ENCODE results near the gene SH3GL3. TPM values are rescaled to one million over a fixed set of nuclear protein-coding genes. Genes with fewer than 3 reads are reported as not detected.

Gene SH3GL3
- total and polyA plus RNA-seq, 2 of the 13 experiments (the other 11 are each of a cell fraction or from before 2014, with no cell fraction given), result not detected

- no peak for TF ChIP-seq ZNF674 (CRISPR knock-in tag; IDR thresholded peaks at IDR 0.05; ENCODE audit: low read depth)
Observed at GRCh38 chr15:83489690-83490089, 42.5 kb downstream of the SH3GL3 start (continued).

GRCh38 chr15:83491486-83491885 lies 44.3 kb downstream of the SH3GL3 start:
- Histone ChIP-seq H3K27me3 (ENCODE audit: control insufficient read depth in 1 of 2, insufficient read depth in 2 of 2, low read length in 2 of 2) (no peaks in the 10 kb centered on the region; a peak in 1 of 5 replicates), H3K9ac (ENCODE audit: insufficient read depth, low read depth, low read length) (no peak overlapping the region), H2AFZ (ENCODE audit: low read length) (no peak overlapping the region), H3K4me3 (replicated peaks in 1 of 3; ENCODE audit: insufficient read depth in 1 of 3, low read depth in 2 of 3, low read length in 3 of 3) (no peak overlapping the region), H4K20me1 (ENCODE audit: insufficient read depth, low read length) (no peaks in the 10 kb centered on the region), H3K79me2 (ENCODE audit: insufficient read depth, low read length) (no peaks in the 10 kb centered on the region), H3K27ac (ENCODE audit: extremely low read length, insufficient read depth, low read length) (no peak overlapping the region), H3K36me3 (replicated peaks in 1 of 2; ENCODE audit: control insufficient read depth in 1 of 2, insufficient read depth in 2 of 2, low read length in 2 of 2) (no peaks in the 10 kb centered on the region), H3K9me3 (ENCODE audit: low read length) (no peaks in the 10 kb centered on the region), H3K4me2 (ENCODE audit: low read depth, low read length) (no peak overlapping the region), H3K4me1 (ENCODE audit: insufficient read depth, low read length) (no peaks in the 10 kb centered on the region)
- CTCF ChIA-PET (ENCODE audit: low intra/inter-chr PET ratio, low total read pairs), result no interaction called here
- intact Hi-C loops (cut with micrococcal nuclease; ENCODE audit: unreplicated experiment), result no loop called here
- ATAC-seq (no peak), DNase-seq (ENCODE audit: low spot score) (no peak), FAIRE-seq (no peak)
- WGBS (ENCODE audit: low lambda C conversion rate), result 0% methylated on average over 3 of the region's 5 CpGs
- POLR2A ChIA-PET, result no interaction called here
- no peak for TF ChIP-seq PAF1 (CRISPR knock-in tag; IDR thresholded peaks at IDR 0.05)
- no peak for TF ChIP-seq KDM4B (CRISPR knock-in tag; IDR thresholded peaks at IDR 0.05)
- no peak for TF ChIP-seq ZBTB34 (CRISPR knock-in tag; IDR thresholded peaks at IDR 0.05)
- TF ChIP-seq ZNF230 (CRISPR knock-in tag; IDR thresholded peaks at IDR 0.05), result no peak
- TF ChIP-seq SKI (IDR thresholded peaks at IDR 0.05; ENCODE audit: partially characterized antibody), result no peak
- no peak for TF ChIP-seq MIER3 (CRISPR knock-in tag; IDR thresholded peaks at IDR 0.05; ENCODE audit: borderline replicate concordance)
- no peak for TF ChIP-seq AKAP8 (CRISPR knock-in tag; IDR thresholded peaks at IDR 0.05)
- TF ChIP-seq DRAP1 (CRISPR knock-in tag; IDR thresholded peaks at IDR 0.05), result no peak
- TF ChIP-seq ZNF225 (CRISPR knock-in tag; IDR thresholded peaks at IDR 0.05), result no peak
- no peak for TF ChIP-seq ZNF782 (CRISPR knock-in tag; IDR thresholded peaks at IDR 0.05; ENCODE audit: borderline replicate concordance)
- TF ChIP-seq HOXD1 (CRISPR knock-in tag; IDR thresholded peaks at IDR 0.05), result no peak
- no peak for TF ChIP-seq PLSCR1 (CRISPR knock-in tag; IDR thresholded peaks at IDR 0.05; ENCODE audit: borderline replicate concordance)
- TF ChIP-seq RNF2 (conservative IDR thresholded peaks at IDR 0.05; ENCODE audit: low read depth), result no peak
- no peak for TF ChIP-seq KLF12 (CRISPR knock-in tag; IDR thresholded peaks at IDR 0.05; ENCODE audit: borderline replicate concordance)
- no peak for TF ChIP-seq YEATS2 (CRISPR knock-in tag; IDR thresholded peaks at IDR 0.05; ENCODE audit: borderline replicate concordance)
- TF ChIP-seq FOSL1 (CRISPR knock-in tag; IDR thresholded peaks at IDR 0.05; ENCODE audit: borderline replicate concordance), result no peak
- no peak for TF ChIP-seq ATF5 (CRISPR knock-in tag; IDR thresholded peaks at IDR 0.05; ENCODE audit: low read depth)
- no peak for TF ChIP-seq KDM5B (CRISPR knock-in tag; IDR thresholded peaks at IDR 0.05; ENCODE audit: borderline replicate concordance)
- TF ChIP-seq ZNF138 (CRISPR knock-in tag; IDR thresholded peaks at IDR 0.05; ENCODE audit: low read depth), result no peak
- no TSS peak for BruUV-seq (replicated peaks)
- in situ Hi-C loops (cut with HindIII; ENCODE audit: extremely low pct_ligation_motif_present, low pct_unique_long_range_greater_than_20kb), result no loop called here

Measured in HepG2 (cell line).